GM12878 (cell line): Measurements from ENCODE around the gene DNAH17. TPM values are rescaled to one million over a fixed set of nuclear protein-coding genes. Genes with fewer than 3 reads are reported as not detected.

Source experiments
- ATAC-seq: fragments of 200-7000 bp; cut with Tn5 transposase; 3 replicates; pipeline ENCODE4 v1.9.1; 2020; ENCODE audit warnings: mild to moderate bottlenecking, moderate library complexity
- BruUV-seq: library from RNA; stranded (reverse); fragments of 400-500 nt; replicated peaks from 2 replicates; lab custom pipeline; 2021; lab: Mats Ljungman, UMichigan
- CTCF ChIA-PET: fragments of 300-600 bp; sonication (Branson Sonifier 250); formaldehyde crosslinking; extraction: SDS; loops from one replicate; lab custom pipeline; 2021; ENCODE audit warnings: inconsistent platforms; lab: Yijun Ruan, JAX
- POLR2A ChIA-PET: fragments of 350-600 bp; formaldehyde crosslinking; extraction: SDS; loops from one replicate; lab custom pipeline; 2021; ENCODE audit warnings: inconsistent platforms; lab: Charles Lee
- RAD21 ChIA-PET: fragments of 300-600 bp; sonication (Branson Sonifier 250); formaldehyde crosslinking; loops from one replicate; lab custom pipeline; 2023; ENCODE audit warnings: antibody characterized with exemption; ENCODE audit not compliant: unreplicated experiment; lab: Charles Lee
- SMC1A ChIA-PET: fragments of 300-600 bp; sonication (Branson Sonifier 250); formaldehyde crosslinking; loops from one replicate; lab custom pipeline; 2023; ENCODE audit not compliant: unreplicated experiment, uncharacterized antibody; lab: Charles Lee
- DNase-seq: peaks from one replicate; pipeline ENCODE4 v3.0.0-alpha.2; 2011; ENCODE audit warnings: low read depth, low spot score
- FAIRE-seq: peaks from 3 replicates; lab custom pipeline; 2011; peaks lifted over from hg19 to GRCh38; lab: Jason Lieb, UNC
- H2AFZ ChIP-seq: 2 replicates; pipeline ENCODE4 v1.6.0; 2011; ENCODE audit warnings: low read depth, low read length, control low read depth; ENCODE audit not compliant: control insufficient read depth
- H3K27ac ChIP-seq: 2 replicates; pipeline ENCODE4 v1.5.1; 2011; ENCODE audit warnings: control low read depth; ENCODE audit not compliant: control insufficient read depth, insufficient read depth
- H3K27me3 ChIP-seq, 2 experiments: replicated peaks in 1 of 2; 2 replicates each; pipeline versions ENCODE4 v1.6.0 to v1.6.1; 2011; ENCODE audit warnings: low read length in 1 of 2; ENCODE audit not compliant: control insufficient read depth in 2 of 2, insufficient read depth in 2 of 2
- H3K36me3 ChIP-seq, 2 experiments: 2 replicates each; pipeline ENCODE4 v1.5.1; 2011; ENCODE audit warnings: low read length in 1 of 2; ENCODE audit not compliant: control insufficient read depth in 2 of 2, insufficient read depth in 2 of 2
- H3K4me1 ChIP-seq: 2 replicates; pipeline ENCODE4 v1.6.1; 2011; ENCODE audit warnings: mild to moderate bottlenecking, low read length, moderate library complexity, mixed read lengths; ENCODE audit not compliant: control insufficient read depth, insufficient read depth
- H3K4me2 ChIP-seq: 2 replicates; pipeline ENCODE4 v1.6.0; 2011; ENCODE audit warnings: control low read depth; ENCODE audit not compliant: control insufficient read depth, insufficient read depth
- H3K4me3 ChIP-seq: fragments of 200-600 bp; sonication (generic); 2 replicates; pipeline ENCODE4 v1.5.1; 2016
- H3K79me2 ChIP-seq: 2 replicates; pipeline ENCODE4 v1.6.0; 2011; ENCODE audit warnings: low read length; ENCODE audit not compliant: control insufficient read depth, insufficient read depth
- H3K9ac ChIP-seq: 2 replicates; pipeline ENCODE4 v1.8.0; 2011; ENCODE audit warnings: low read length, control low read depth, mixed read lengths; ENCODE audit not compliant: control insufficient read depth, insufficient read depth
- H3K9me3 ChIP-seq: replicated peaks from 3 replicates; pipeline ENCODE4 v1.5.1; 2011; ENCODE audit warnings: mild to moderate bottlenecking, low read length; ENCODE audit not compliant: control insufficient read depth, insufficient read depth
- H4K20me1 ChIP-seq: 2 replicates; pipeline ENCODE4 v1.6.0; 2011; ENCODE audit not compliant: control insufficient read depth, insufficient read depth
- CHD1 ChIP-seq: IDR thresholded peaks from 2 replicates; pipeline ENCODE4 v1.6.1; 2012; ENCODE audit warnings: low read depth, low read length, improper control_type of control experiment
- CUX1 ChIP-seq: IDR thresholded peaks from 2 replicates; pipeline ENCODE4 v1.6.1; 2012; ENCODE audit warnings: improper control_type of control experiment, low read depth, low read length; ENCODE audit not compliant: insufficient replicate concordance
- HCFC1 ChIP-seq: fragments of 150-350 bp; IDR thresholded peaks from 2 replicates; pipeline ENCODE4 v1.6.1; 2014; ENCODE audit warnings: low read length
- HDAC2 ChIP-seq: fragments of 200-600 bp; sonication (generic); IDR thresholded peaks from 2 replicates; pipeline ENCODE4 v1.6.1; 2017
- IRF4 ChIP-seq: IDR thresholded peaks from 2 replicates; pipeline ENCODE4 v1.6.1; 2011; ENCODE audit warnings: low read depth, low read length
- MEF2A ChIP-seq: IDR thresholded peaks from 2 replicates; pipeline ENCODE4 v1.6.1; 2011; ENCODE audit warnings: low read depth, mild to moderate bottlenecking, low read length, moderate library complexity; ENCODE audit not compliant: insufficient read depth
- PRDM15 ChIP-seq: fragments of 450-650 bp; formaldehyde crosslinking; IDR thresholded peaks from 2 replicates; pipeline ENCODE4 v1.4.0; 2020; ENCODE audit warnings: mild to moderate bottlenecking, moderate library complexity
- SIN3A ChIP-seq: IDR thresholded peaks from 2 replicates; pipeline ENCODE4 v1.6.1; 2012; ENCODE audit warnings: low read depth, low read length, improper control_type of control experiment
- TBL1XR1 ChIP-seq: IDR thresholded peaks from 2 replicates; pipeline ENCODE4 v1.6.1; 2012; ENCODE audit warnings: low read depth, low read length, improper control_type of control experiment
- WRNIP1 ChIP-seq: IDR thresholded peaks from 2 replicates; pipeline ENCODE4 v1.6.1; 2011; ENCODE audit warnings: low read depth, low read length, improper control_type of control experiment, borderline replicate concordance
- WGBS: methylation state at CpG from one replicate; pipeline ENCODE4 v1.1.6; 2016; ENCODE audit warnings: low lambda C conversion rate; ENCODE audit not compliant: insufficient replicate concordance, insufficient coverage; ENCODE audit errors: missing lambda C conversion rate; 5-methylcytosine and 5-hydroxymethylcytosine counted together
- in situ Hi-C: fragments of 300-500 bp; cut with MboI; formaldehyde crosslinking; loops from 9 replicates; pipeline ENCODE4 v1.14.3; 2018; ENCODE audit warnings: mixed read lengths
- intact Hi-C: fragments of 100-400 bp; cut with micrococcal nuclease; formaldehyde crosslinking; loops from one replicate; pipeline ENCODE4 v1.14.2; 2022; ENCODE audit not compliant: unreplicated experiment
- polyA plus RNA-seq, 11 experiments: library from polyadenylated mRNA; depleted of rRNA in 4 of 11; unstranded in 6 of 11; stranded (reverse) in 5 of 11; fragments of >200 nt; fragmentation: Nextera tagmentation in 4 of 11; fragmentation: Illumina TruSeq in 1 of 11; extraction: Ambion mirVana in 4 of 11; extraction: Trizol in 1 of 11; gene quantifications; 1 replicate in 1 of 11; 2 replicates in 10 of 11; pipeline versions ENCODE4 v1.2.1 to v1.2.3, GENCODE V29; 2011 to 2016; ENCODE audit warnings: inconsistent platforms in 2 of 11, missing spikeins in 2 of 11, low read depth in 1 of 11
- total RNA-seq, 4 experiments: library from RNA; depleted of rRNA in 3 of 4; stranded (reverse); fragments of >200 nt in 3 of 4; fragmentation: Illumina TruSeq in 1 of 4; extraction: Trizol in 1 of 4; gene quantifications; 2 replicates each; pipeline versions ENCODE4 v1.2.1 to v1.2.3, GENCODE V29; 2013 to 2021

Gene DNAH17
- total and polyA plus RNA-seq, 10 of the 15 experiments (the other 5 are each of a cell fraction or from before 2014, with no cell fraction given): 0.16 to 2.9 (median 0.56) TPM

- no peak for TF ChIP-seq CUX1
- no peak for TF ChIP-seq WRNIP1
- TF ChIP-seq CHD1: no peak
Observed at GRCh38 chr17:78610951-78611511, 33.8 kb upstream of the DNAH17 start (continued).

DNA sequence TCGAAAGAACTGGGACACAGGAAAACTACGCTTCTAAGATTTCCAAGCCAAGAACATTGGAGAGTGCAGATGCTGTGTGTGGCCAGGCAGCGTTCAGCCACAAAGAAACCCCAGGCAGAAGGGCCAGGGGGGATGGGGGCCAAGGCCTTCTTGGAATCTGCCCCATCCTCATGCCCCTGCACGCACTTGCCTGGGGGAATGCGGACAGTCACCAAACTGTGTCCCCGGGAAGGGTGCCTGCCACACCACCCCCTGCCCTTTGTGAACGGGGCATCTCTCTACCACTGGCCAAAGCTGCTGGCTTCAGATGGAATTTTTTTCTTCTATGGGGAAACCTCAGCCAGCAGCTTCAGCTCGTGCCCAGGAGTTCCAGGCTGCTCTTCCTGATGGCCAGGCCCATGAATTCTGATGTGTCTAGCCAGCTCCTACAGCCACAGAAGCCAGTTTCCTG, 32.0 kb upstream of the DNAH17 start:
- H3K9ac ChIP-seq: no peak overlapping the region
- in situ Hi-C loops: no loop called here
- no peak for ATAC-seq
- no TSS peak for BruUV-seq
- peaks cover 2% of the 10 kb centered on the region; the same call in 2 of the 3 replicates for H3K9me3 ChIP-seq
- no peaks in the 10 kb centered on the region for H4K20me1 ChIP-seq
- no peak for FAIRE-seq
- H3K4me2 ChIP-seq: no peak overlapping the region
- no peak for DNase-seq
- POLR2A ChIA-PET: interaction anchor here (0.5 kb wide), 1 partner anchor 135 kb away, joined by 4 read pairs; no protein-coding TSS in a partner anchor
- CTCF ChIA-PET: no interaction called here
- H3K27ac ChIP-seq: no peak overlapping the region
- TF ChIP-seq SIN3A: no peak
- TF ChIP-seq HCFC1: no peak
- no peak for TF ChIP-seq HDAC2
- no peak for TF ChIP-seq MEF2A
- no peak for TF ChIP-seq TBL1XR1
- no peak for TF ChIP-seq PRDM15 (CRISPR knock-in tag)
- TF ChIP-seq IRF4: no peak
- no peak overlapping the region for H3K4me3 ChIP-seq
- H2AFZ ChIP-seq: no peak overlapping the region
- no peaks in the 10 kb centered on the region for H3K4me1 ChIP-seq
- RAD21 ChIA-PET: no interaction called here
- 48% methylated on average over 8 of the region's 8 CpGs for WGBS
- SMC1A ChIA-PET: no interaction called here
- no peaks in the 10 kb centered on the region for H3K36me3 ChIP-seq
- intact Hi-C loops: no loop called here
- no peaks in the 10 kb centered on the region for H3K79me2 ChIP-seq
- no peaks in the 10 kb centered on the region; a peak in 1 of 4 replicates for H3K27me3 ChIP-seq
